SHP77 (cell line): ENCODE data around the gene TBXT.
"Not testable (repeated sequence)": the region's sequence is repeated elsewhere in the genome, so short reads cannot be mapped to it uniquely, and the experiment has no call there.

Source experiments
- DNase-seq, 2 experiments: peaks; one replicate each; lab custom pipeline; 2025; lab: John Stamatoyannopoulos, UW

Gene TBXT, protein sequence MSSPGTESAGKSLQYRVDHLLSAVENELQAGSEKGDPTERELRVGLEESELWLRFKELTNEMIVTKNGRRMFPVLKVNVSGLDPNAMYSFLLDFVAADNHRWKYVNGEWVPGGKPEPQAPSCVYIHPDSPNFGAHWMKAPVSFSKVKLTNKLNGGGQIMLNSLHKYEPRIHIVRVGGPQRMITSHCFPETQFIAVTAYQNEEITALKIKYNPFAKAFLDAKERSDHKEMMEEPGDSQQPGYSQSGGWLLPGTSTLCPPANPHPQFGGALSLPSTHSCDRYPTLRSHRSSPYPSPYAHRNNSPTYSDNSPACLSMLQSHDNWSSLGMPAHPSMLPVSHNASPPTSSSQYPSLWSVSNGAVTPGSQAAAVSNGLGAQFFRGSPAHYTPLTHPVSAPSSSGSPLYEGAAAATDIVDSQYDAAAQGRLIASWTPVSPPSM

DNA sequence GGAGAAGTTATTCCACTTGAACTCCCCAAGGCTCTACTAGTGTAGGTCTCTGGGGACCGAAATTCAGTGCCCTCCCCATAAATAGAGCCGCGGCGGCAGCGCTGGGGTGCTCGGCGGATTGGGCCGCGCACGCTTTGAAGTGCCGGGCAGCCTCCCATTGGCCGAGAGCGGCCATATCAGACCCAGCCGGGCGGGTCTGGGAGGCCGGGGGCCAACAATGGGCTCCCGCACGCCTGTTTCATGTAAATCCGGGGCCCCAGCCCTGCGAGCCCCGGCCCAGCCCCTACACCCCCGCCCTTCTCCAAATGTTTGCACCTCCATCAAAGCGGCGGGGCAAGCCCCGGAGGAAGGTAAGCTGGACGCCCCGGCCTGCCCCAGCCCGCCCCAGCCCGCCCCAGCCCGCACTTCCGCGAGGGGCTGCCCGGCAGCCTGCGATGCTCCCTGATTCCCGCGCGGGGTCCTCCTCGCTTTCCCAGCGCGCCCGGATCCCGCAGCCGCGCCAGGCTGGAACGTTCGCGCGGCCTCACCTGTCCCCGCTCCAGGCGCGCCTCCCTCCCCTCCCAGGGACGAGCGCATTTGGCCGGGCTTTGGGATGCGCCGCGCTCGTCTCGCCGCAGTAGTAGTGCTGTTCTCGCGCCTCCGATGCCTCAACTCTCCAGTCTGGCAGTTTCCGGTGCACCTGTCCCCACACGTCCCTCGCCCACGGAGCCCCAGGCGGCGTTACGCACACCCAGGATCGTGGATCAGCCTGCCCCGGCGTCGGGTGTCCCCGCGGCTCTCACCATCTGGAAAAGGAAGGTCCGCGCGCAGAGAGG lies at the start of gene TBXT:
Gene TBXT, minus strand, starts transcription at position 51 of the 815 bp plus-strand sequence. CDS start 260 bp downstream, outside the sequence.
- no peak for DNase-seq

DNA sequence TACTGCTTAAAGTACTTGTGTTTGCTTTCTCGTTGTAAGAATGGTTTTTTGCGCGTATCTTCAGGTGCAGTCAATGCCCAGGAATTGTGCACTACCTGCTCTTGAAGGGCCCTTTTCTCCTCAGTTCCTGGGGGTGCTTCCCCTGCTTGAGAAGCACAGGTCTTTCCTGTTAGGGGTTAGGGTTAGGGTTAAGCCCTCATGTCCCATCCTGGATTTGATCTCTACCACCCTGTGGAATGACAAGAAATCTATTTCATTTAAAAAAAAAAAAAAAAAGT lies 39.6 kb upstream of the TBXT start:
- DNase-seq = no peak

DNA sequence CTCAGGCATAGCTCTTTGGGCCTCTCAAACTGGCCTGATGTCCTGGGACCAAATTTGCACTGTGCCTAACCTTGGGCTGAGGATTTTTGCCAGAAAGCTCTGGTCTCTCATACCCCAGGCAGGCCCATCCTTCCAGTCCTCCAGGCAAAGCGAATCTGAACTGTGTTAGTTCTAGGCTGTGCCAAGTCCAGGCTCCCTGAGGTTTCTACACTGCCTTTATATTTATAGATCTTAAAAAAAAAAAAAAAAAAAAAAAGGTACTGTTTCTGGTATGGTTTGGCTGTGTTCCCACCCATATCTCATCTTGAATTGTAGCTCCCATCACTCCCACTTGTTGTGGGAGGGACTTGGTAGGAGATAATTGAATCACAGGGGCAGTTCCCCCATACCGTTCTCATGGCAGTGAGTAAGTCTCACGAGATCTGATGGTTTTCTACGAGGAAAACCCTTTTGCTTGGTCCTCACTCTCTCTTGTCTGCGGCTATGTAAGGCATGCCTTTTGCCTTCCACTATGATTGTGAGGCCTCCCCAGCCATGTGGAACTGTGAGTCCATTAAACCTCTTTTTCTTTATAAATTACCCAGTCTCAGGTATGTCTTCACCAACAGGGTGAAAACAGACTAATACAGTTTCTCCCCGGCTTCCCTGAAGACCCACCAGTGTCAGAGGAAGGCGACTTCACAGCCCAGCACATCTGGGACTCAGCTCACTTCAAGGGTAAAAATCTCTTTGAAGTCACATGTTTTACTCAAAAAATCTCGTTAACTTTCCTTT lies 39.0 kb upstream of the TBXT start:
- no peak for DNase-seq

DNA sequence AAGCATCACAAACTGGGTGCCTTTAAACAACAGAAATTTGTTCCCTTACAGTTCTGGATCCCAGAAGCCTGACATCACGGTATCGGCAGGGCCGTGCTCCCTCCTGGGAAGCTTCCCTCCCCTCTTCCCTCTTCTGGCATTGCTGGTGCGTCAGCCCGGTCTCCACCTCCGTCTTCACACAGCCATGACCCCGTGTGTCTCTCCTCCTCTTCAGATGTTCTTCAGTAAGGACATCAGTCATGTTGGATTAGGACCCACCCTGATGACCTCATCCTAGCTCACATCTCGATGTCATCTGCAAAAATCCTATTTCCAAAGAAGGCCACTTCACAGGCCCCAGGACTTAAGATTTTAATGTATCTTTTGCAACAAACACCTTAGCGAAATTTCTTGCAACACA lies 38.4 kb upstream of the TBXT start:
- no peak for DNase-seq

DNA sequence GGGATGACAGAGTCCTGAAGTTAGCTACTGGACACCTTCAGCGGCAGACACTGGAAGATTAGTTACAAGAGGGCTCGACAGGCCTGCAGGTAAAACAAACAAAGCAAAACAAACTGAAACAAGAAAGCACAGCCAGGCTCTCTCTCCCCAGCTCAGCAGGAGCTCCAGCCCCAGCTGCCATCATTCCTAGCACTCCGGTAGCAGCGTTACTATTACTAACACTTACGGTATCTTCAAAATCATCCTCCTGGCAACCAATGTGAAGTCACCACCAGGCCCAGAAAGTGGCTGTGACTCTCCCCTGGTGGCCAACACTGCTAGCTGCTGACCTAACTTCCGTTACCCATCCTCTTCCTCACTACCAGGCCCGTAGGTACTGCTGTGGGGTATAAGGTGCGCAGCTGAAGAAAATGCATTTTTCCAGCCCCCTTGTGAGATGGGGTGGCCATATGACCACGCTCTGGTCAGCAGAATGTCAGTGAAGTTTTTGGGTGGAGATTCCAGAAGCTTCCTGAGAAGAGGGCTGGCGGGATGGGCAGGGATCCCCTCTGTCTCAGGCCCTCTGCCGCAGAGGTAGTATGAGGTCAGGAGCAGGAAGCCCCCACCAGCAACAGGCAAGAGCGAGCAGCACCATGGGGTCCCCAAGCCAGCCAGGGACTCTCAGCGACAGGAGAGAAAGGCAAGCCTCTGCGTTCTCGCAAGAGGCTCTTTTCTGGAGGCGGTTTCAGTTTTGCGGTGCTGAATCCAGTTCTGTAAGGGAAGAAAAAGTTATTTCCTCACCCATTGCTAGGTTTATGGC lies 37.4 kb upstream of the TBXT start:
- no peak for DNase-seq

DNA sequence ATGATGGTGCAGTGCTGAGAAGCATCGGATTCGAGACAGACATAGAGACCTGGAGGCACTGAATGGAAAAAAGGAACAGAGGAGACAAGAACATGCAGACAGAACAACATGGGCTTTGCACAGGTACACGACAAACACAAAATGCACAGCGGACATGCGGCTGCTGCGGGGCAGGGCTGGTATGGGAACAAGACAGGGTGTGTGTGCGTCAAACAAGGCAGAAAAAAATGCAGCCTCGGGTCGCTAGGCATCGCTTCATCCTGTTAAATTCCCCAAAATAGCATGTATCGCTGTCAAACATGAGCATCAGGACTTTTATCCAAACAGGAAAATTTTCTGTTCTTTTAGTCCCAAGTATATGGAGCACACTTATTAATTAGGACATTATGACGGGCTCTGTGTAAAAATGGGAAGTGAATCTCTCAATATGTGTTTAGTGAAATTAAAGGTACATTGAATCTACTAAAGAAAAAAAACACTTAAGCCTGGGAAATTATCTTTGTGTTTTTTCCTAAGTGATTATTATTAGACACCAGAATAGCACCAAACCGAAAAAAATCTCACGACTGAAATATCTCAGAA lies 36.1 kb upstream of the TBXT start:
- no peak for DNase-seq

DNA sequence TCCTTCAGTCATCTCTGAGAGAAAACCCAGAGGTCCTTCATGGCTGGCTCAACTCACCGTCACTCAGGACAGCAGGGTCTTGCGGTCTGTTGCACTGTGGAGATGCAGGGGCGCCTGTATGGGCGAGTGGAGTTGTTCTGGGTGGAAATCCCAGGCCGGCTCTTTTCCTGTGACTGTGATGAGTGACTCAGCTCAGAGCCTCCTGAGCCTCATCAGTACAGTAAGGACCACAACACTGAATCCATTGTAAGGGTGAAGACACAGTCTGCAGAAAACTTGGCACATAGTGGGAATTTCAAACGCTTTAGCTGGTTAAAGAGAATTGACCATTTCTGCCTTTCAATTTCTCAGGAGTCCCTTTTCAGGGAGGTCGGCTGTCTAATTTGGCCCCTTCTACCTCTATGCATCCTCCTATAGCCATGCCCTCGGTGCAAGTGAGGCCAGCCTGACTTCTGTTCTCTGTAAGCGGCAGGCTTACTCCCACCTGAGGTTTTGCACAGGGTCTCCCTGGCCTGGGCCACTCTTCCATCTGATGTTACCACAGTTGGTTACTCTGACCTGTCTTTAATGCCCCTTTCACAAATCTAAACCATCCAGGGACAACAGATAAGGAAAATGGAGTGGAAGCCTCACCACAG lies 35.5 kb upstream of the TBXT start:
- DNase-seq = no peak

DNA sequence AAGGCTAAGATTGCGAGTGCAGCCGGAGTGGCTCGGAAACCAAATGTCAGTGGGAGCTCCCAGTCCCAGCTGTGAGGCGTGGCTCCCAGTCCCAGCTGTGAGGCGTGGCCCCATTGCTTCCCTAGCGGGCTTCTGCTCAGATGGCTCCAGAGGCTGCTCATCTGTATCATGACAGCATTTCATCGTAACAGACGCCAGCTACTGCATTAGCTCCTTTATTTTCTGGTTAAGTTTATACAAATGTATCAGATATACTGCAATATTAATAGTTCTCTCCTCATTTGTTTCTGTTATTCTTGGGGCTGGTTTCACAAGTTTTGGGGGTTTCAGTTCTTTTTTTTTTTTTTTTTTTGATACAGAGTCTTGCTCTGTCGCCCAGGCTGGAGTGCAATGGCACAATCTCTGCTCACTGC lies 34.7 kb upstream of the TBXT start:
- DNase-seq = no peak

DNA sequence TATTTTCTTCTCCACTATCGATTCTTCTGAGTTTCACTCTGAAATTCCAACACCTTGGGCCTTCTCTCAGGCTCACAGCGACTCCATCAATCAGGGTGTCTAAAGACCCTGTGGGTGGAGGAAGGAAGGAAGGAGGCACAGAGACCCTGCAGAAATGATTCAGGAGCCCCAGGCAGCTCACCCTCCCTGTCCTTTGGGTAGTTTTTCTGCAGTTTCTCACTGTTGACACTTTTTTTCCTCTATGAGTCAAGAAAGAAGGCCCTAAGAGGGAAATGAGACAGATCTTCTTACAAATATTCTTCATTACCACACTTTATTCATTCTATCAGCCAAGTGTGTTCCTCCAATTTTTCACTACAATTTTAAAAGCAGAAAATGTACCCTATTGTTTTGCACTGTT lies 34.2 kb upstream of the TBXT start:
- no peak for DNase-seq

DNA sequence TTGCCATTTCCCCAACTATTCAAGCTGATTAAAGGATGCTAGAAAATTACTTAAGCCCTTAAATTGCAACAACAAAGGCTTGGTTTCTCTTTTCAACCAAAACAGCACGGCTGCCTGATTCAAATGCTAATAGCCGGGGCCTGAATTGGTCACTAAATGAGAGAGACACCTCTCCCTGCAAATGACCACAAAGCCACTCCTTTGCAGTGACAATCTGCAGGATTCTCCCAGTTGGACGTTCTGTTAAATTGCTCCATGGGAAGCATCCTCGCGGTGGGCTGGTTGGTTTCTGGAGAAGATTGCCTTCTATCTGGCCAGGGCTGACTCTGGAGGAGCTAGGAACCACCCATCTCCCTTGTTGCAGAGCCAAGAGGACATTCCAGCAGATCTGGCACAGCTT lies 29.7 kb upstream of the TBXT start:
- no peak for DNase-seq

DNA sequence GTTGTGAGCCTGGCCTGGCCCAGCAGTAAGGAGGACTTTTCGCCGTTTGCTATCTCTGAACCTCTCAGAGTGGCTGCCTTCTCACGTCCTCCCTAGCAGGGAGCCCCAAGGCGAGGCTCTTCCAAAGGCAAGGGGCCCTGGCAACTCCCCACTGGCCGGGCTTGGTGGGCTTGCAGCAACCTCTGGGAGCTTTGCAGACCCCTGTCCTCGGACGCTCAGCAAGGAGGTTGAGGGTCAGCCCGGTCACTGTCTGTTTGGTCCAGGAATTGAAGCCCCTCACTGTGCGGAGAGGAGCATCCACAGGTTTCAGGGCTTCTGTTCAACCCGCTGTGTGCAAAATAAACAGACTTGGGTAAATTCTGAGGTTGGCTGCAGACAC lies 28.2 kb upstream of the TBXT start:
- DNase-seq = no peak

DNA sequence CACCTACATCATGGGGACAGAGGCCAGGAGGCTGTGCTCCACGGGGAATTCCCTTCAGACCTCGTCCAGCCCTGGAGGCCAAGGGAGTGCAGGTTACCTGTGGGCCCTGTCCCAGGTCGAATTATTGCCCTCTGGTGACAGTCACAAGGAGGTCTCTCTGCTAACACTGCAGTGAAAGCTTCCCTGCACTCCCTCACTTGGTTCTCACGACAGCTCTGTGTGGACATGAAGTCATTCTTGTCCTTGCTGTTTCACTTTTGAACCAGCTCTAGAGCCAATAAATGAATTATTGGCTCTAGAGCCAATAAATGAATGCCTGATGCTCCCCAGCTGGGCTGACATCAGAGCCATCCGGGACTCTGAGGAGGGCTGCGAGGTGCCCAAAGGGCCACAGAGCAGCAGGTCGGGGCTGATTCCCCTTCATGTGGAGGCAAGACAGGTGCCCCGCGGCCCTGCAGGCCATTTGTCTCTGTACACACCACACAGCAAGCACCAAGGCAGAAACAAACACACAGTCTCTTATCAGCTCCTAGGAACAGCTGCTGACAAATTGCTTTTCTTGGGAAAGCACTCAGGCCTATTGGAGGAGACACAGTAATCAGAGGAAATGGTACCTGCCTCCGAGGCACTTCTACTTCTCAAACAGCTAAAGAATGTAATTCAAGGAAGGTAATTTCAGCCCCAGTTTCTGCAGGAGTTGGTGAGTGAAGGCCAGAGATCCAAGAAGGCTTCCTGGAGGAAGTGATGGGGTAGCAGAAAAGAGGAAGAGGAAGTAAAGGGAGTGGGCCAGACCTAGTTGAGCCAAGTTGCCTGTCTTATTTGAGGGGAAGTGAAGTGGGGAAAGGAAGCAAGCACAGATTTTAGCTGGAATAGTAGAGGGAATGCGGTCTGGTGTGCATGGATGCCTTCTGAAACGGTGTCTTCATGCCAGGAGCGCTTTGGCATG lies 27.5 kb upstream of the TBXT start:
- no peak for DNase-seq

DNA sequence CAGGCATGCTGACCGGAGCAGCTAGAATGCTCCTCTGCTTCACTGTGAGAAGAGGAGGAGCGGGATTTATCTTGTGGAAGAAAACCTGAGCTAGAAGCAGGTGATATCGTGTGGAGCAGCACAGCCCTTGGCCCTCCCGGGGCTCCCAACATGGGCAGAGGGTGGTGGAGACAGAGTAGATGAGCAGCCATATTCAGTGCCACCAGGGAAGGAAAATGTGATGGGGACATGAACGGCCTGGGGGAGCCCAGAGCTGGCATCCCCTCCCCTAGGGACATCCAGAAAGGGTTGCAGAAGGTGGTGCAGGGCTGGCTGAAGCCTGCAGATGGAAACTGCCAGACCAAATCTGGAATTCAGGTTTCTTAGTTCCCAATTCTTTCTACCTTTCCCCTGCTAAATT lies 24.9 kb upstream of the TBXT start:
- no peak for DNase-seq

DNA sequence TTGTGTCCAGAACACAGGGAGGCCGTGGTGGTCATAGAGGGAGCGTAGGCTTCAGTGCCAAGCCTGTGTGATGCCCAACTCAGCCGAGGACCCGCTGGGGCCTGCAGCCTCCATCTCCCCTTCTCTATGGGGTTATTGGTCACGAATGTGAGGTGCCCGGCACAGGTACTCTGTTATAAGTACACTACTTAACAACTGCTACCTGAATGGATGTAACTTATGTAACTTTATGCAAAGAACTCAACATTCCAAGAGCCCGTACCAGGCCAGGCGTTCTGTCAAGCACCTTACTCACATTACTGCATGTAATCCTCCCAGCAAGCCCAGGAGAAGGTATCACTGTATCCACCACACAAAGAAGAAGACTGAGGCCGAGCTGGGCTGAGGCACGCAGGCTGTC lies 24.5 kb upstream of the TBXT start:
- DNase-seq = no peak

DNA sequence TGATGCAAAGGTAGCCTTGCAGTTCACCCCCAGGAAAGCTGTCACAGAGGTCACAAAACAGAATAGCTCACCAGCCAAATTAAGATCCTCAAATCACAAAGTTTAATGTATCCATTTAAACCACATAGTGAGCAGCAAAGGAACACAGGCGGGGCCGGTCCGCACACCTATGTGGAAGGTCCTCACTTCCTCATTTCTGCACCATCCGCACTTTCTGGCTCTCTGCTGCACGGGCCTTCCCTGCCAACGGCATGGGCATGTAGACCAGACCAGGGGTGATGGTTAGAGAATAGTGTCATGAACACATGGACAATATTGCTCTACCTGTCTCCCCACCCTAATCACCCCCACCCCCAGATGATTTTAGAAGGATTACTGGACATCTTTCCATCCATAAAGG lies 12.1 kb upstream of the TBXT start:
- no peak for DNase-seq

DNA sequence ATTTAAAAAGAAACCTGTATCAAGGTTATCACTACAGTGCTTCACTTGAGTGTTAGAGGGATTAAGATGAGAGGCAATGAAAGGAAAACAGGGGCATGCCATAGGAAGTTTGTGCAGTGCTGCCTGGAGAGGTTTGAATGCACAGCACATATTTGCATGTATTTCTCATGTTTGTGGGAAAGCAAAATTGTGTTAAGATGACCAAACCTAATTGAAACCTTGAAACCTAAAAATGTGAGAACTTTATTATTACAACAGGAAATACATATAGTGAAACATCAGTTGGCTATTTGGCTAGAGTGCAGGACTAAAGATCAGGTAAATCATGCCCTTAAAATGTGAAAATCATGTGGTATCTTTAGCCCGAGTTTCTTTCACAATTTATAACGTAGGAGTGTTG lies 8.5 kb upstream of the TBXT start:
- DNase-seq = no peak

DNA sequence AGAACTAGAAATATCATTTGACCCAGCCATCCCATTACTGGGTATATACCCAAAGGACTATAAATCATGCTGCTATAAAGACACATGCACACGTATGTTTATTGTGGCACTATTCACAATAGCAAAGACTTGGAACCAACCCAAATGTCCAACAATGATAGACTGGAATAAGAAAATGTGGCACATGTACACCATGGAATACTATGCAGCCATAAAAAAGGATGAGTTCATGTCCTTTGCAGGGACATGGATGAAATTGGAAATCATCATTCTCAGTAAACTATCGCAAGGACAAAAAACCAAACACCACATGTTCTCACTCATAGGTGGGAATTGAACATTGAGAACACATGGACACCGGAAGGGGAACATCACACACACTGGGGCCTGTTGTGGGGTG lies 7.4 kb upstream of the TBXT start:
- DNase-seq = not testable (repeated sequence)

DNA sequence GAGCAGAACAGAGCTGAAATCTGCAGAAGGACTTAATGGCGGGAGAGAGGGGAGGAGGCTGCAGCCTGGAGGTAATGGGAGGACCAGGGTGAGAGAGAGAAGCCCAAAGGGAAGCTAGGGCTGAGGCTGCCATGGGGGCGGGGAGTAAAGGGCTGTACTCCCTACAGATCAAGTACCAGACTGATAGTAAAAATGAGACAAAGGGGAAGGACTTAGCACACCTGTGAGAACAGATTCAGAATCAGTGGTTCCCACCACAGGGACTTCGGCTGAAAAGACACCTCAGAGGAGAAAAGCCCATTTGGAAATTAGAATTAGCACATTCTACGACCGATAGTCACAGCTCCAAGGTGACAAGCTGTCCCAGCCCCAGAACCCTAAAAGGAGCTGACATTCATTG lies 6.4 kb upstream of the TBXT start:
- no peak for DNase-seq

DNA sequence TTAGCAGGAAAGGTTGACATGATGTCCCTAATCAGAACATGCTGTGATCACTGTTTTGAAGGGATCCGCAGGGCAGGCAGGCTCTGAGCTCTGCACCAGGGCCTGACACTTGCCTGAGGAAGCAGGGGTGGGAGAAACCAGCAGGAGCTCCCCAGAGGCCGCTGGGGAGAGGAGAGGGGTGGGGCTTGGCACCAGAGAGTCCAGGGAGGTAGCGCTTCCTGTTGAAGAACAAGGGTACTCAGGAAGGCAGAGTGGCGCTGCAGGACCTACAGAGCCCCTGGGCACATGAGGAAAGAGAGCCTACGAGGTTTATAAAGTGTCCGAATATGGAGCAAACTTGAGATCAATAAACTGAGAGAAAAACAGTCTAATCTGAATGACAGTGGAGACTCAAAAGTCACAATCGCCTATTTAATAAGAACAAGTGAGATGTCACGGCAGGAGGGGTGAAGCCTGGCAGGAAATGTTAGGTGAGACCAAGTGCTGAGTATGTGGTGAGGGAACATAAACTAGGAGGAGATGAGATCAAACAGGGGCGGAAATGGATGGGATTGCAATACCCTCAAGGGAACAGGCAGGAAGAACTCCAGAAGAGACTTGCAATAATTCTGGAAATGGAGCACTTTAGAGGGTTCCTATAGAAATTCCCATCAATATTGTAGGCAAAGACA lies 5.8 kb upstream of the TBXT start:
- DNase-seq = peak; percentile 72 to 83
